IPS DF 6.9 (cell line): ENCODE measurements around the gene GLB1L.
"Not testable (repeated sequence)": the region's sequence is repeated elsewhere in the genome, so short reads cannot be mapped to it uniquely, and the experiment has no call there.

Experiments used
- DNase-seq: peaks from one replicate; pipeline ENCODE4 v3.0.0-alpha.2; 2013; ENCODE audit warnings: low read depth, low spot score
- H3K27ac ChIP-seq: one replicate; pipeline ENCODE4 v1.5.1; 2013; ENCODE audit warnings: low read length, control low read depth
- H3K27me3 ChIP-seq: 2 replicates; pipeline ENCODE4 v1.6.1; 2013; ENCODE audit warnings: mild to moderate bottlenecking, low read length; ENCODE audit not compliant: control insufficient read depth, insufficient read depth
- H3K36me3 ChIP-seq: 2 replicates; pipeline ENCODE4 v1.6.1; 2013; ENCODE audit warnings: low read length; ENCODE audit not compliant: control insufficient read depth, insufficient read depth
- H3K4me1 ChIP-seq: 2 replicates; pipeline ENCODE4 v1.6.1; 2013; ENCODE audit warnings: low read length; ENCODE audit not compliant: control insufficient read depth, insufficient read depth
- H3K4me3 ChIP-seq: 2 replicates; pipeline ENCODE4 v1.5.1; 2013; ENCODE audit warnings: mild to moderate bottlenecking, low read length
- H3K9me3 ChIP-seq: 2 replicates; pipeline ENCODE4 v1.6.1; 2013; ENCODE audit warnings: low read length, inconsistent platforms; ENCODE audit not compliant: control insufficient read depth, insufficient read depth
- WGBS: extraction: QIAGEN DNeasy Blood & Tissue Kit; methylation state at CpG from one replicate; pipeline ENCODE4 v1.1.7; 2013; ENCODE audit warnings: mixed read lengths, missing lambda C conversion rate; ENCODE audit not compliant: insufficient read length, insufficient coverage; 5-methylcytosine and 5-hydroxymethylcytosine counted together

Gene GLB1L

DNA sequence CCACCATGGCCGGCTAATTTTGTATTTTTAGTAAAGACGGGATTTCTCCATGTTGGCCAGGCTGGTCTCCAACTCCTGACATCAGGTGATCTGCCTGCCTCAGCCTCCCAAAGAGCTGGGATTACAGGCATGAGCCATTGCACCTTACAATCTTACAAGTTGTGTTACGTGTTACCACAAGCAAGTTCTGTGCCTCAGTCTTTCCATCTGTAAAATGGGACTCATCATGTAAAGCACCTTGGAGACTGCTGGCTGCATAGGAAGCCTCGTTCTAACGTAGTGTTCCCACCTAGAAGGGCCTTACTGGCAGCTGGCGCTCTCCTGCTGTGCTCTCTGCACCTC is 43.9 kb upstream of the GLB1L start:
- Histone ChIP-seq H3K36me3 (peaks cover 4% of the 10 kb centered on the region), H3K27me3 (no peaks in the 10 kb centered on the region), H3K9me3 (no peaks in the 10 kb centered on the region), H3K4me1 (peaks cover 9% of the 10 kb centered on the region; the same call in 1 of the 2 replicates), H3K4me3 (no peak overlapping the region), H3K27ac (no peak overlapping the region)
- no CpG with 5 or more reads among the region's 6 CpGs for WGBS
- no peak for DNase-seq

DNA sequence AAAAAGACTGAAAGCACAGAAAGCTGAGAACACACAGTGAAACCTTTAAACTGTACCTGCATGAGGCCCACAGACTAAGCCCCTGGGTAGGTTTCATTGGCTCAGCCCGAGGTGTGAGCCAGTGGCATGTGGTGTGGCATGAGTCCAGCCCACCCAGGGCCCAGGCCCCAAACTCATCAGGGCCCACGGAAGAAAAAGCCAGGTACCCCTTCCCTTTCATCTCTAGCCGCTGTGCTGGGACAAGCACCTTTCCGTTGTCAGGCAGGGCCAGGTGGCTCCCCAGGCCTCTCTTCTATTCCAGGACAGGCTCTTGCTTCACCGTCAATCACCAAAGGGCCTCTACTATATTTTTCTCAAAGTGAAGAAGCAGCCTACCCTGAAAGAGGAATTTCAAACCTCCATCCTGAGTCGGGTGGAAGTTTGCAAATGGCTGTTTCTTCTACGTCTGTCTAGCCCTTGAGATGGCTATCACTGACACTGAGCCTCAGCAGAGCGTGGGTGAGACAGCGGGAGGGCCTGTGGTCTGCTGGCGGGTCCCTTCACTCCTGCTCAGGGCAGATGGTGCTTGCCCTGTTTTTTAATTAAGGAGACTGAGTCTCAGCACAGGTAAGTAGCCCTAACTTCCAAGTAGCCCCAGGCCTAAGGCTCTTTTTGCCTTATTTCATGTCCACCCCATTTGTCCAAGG is 42.5 kb upstream of the GLB1L start:
- H3K4me1 ChIP-seq = peaks cover 7% of the 10 kb centered on the region; the same call in 1 of the 2 replicates

DNA sequence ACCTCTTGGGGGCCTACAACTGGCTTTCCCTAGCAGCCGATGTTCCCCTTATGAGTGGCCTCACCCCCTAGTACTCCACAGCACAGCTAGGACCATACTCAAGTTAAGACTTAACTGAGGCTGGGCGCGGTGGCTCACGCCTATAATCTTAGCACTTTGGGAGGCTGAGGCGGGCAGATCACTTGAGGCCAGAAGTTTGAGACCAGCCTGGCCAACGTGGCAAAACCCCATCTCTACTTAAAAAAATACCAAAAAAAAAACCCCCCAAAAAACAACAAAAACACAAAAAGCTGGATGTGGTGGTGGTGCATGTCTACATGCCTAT is 41.8 kb upstream of the GLB1L start:
- not testable (repeated sequence) for H3K27ac ChIP-seq, H3K36me3 ChIP-seq, H3K27me3 ChIP-seq, H3K4me3 ChIP-seq, DNase-seq, H3K4me1 ChIP-seq, H3K9me3 ChIP-seq
- WGBS = no CpG with 5 or more reads among the region's 6 CpGs

More for the DNA sequence above, 42.5 kb upstream of the GLB1L start:
- Histone ChIP-seq H3K27me3 (no peaks in the 10 kb centered on the region), H3K27ac (no peak overlapping the region), H3K36me3 (peaks cover 4% of the 10 kb centered on the region), H3K4me3 (no peak overlapping the region), H3K9me3 (no peaks in the 10 kb centered on the region)
- no peak for DNase-seq
- no CpG with 5 or more reads among the region's 10 CpGs for WGBS

DNA sequence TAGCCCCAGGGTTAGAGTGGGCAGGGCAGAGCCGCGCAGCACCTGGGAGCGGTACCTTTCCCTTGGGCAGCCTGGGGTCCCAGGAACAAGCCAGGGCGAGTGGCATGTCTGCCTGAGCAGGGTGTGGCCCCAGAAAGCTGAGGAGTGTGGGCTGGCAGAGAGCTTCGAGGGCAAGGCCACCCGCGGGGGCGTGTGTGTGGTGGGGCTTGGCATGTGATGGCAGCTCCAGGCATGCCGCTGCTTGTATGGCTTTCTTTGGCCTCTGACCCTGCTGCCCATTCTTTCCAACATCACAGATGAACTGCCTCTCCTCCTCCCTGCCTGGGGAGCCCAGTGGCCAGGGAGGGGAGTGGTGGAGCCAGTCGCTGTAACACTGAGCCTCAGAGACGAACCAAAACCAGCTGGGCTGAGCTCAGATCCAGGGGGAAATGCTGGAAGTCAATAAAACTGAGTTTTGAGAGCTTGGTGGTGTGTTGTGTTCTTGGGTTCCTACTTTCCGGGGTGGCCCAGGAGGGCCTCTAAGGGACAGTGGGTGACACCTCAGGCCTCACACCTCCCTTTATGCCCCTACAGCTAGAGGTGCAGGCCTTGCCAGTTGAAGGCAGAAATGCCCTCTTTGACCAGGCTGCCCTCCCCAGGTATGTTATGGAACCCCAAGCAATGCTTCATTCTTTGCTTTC is 41.3 kb upstream of the GLB1L start:
- no peak for DNase-seq

DNA sequence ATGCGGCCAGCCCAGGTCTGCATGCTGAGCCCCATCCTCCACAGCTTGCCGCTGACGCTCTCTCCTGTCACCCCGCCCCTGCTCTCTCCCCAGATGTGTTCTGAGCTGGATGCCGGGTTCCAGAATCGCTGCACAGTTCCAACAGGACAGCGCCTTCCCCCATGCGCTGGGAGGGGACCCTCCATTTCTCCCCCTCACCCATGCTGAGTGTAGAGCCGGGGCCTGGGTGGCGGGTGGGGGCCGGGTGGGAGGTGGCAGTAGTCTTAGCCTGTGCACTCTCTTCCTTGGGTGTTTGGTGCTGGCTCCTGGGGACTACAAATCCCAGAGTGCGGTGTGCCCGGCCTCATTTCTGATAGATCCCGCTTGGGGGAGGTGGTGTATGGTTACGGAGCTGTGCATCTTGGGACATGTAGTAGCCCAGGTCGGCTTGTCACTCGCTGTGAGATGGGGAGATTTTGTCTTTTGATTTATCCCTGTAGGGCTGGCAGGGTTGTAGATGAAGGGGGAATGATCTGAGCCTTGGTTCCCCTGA is 40.7 kb upstream of the GLB1L start:
- Histone ChIP-seq H3K27ac (no peak overlapping the region), H3K4me1 (peaks cover 7% of the 10 kb centered on the region; the same call in 1 of the 2 replicates), H3K36me3 (peaks cover 4% of the 10 kb centered on the region), H3K27me3 (no peaks in the 10 kb centered on the region), H3K9me3 (no peaks in the 10 kb centered on the region), H3K4me3 (no peak overlapping the region)
- WGBS = no CpG with 5 or more reads among the region's 17 CpGs
- no peak for DNase-seq

More for the DNA sequence above, 41.3 kb upstream of the GLB1L start:
- H3K9me3 ChIP-seq = no peaks in the 10 kb centered on the region
- no peak overlapping the region for H3K27ac ChIP-seq
- H3K36me3 ChIP-seq = peaks cover 4% of the 10 kb centered on the region
- H3K4me1 ChIP-seq = peaks cover 7% of the 10 kb centered on the region; the same call in 1 of the 2 replicates
- H3K4me3 ChIP-seq = no peak overlapping the region
- no CpG with 5 or more reads among the region's 12 CpGs for WGBS
- H3K27me3 ChIP-seq = no peaks in the 10 kb centered on the region

DNA sequence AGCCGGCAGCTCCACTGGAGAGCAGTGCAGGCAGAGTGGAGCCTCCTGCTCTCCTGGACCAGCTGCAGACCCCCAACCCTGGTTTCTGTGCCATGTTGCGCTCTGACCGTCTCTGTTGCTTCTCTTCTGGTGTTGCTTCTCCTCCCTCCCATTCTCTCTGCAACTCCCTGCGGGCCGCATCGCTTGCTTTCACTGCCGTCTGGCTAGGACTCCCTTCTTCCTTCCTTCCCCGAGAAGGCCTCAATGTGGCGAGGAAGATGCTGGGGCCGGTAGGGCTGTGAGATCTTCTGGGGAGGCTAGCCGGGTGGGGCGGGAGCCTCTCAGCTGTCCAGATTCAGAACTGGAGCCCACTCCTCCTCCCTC is 40.1 kb upstream of the GLB1L start:
- Histone ChIP-seq H3K27ac (no peak overlapping the region), H3K4me1 (peaks cover 7% of the 10 kb centered on the region; the same call in 1 of the 2 replicates), H3K36me3 (peaks cover 4% of the 10 kb centered on the region), H3K4me3 (no peak overlapping the region), H3K9me3 (no peaks in the 10 kb centered on the region), H3K27me3 (no peaks in the 10 kb centered on the region)
- WGBS = no CpG with 5 or more reads among the region's 12 CpGs
- DNase-seq = no peak

DNA sequence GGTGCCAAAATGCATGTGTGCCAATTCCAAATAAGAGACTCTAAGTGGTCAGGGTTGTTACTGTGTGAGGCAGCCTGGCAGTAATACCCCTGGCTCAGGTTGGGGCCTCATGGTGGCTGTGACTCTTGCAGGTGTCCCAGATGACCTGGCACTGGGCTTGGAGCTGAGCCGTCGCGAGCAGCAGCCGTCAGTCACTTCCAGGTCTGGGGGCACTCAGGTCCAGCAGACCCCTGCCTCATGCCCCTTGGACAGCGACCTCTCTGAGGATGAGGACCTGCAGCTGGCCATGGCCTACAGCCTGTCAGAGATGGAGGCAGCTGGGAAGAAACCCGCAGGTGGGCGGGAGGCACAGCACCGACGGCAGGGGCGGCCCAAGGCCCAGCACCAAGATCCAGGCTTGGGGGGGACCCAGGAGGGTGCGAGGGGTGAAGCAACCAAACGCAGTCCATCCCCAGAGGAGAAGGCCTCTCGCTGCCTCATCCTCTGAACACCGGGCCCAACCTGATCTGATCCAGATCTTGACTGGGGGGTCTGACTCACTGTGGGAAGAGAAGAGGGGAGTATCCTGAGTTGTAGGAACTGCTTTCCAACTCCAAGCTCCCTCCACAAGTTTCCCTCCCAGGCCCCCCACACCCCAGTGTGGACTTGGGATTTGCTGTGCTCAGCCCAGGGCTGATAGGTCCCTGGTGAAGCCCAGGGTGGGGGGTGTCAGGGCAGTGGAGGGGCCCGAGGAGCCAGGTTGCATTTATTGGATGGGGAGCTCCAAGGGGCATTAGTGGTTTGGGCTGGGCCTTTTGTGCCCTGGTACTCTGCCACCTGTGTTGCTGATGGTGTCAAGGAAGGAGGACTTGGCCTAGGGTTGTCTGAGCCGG is 39.5 kb upstream of the GLB1L start:
- no peak overlapping the region for H3K27ac ChIP-seq
- H3K9me3 ChIP-seq = no peaks in the 10 kb centered on the region
- H3K4me1 ChIP-seq = peaks cover 7% of the 10 kb centered on the region
- no peak for DNase-seq
- no peak overlapping the region for H3K4me3 ChIP-seq
- WGBS = no CpG with 5 or more reads among the region's 16 CpGs
- H3K36me3 ChIP-seq = peaks cover 4% of the 10 kb centered on the region; the same call in 1 of the 2 replicates
- no peaks in the 10 kb centered on the region for H3K27me3 ChIP-seq

DNA sequence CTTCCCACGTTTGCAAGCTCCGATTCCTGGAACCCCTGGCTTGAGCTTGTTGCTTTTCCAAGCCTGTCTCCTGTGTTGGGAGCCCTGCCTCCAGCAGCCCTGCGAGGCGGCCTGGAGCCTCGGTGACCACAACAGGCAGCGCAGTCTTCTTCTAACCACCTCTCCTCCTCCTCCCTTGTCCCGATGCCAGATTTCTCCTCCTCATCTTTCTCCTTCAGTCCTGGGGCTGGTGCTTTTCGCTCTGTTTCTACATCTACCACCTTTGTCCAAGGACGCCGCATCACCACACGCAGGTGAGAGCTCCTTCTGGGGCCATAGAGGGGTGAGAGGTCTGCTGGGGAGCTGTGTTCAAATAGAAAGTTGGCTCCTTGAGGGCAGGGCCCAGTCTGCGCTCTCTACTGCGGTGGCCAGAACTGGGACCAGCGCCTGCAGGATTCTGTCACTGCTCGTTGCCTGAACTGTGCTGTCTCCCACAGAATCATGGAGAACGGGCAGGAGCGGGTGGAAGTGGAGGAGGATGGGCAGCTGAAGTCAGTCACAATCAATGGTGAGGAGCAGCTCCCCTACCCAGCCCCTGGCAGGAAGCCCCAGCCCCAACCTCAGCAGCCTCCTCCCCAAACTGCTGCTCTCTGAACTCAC is 37.8 kb upstream of the GLB1L start:
- no peaks in the 10 kb centered on the region for H3K27me3 ChIP-seq
- H3K4me3 ChIP-seq = no peak overlapping the region
- WGBS = no CpG with 5 or more reads among the region's 17 CpGs
- DNase-seq = no peak
- H3K36me3 ChIP-seq = peaks cover 4% of the 10 kb centered on the region; the same call in 1 of the 2 replicates
- peaks cover 11% of the 10 kb centered on the region for H3K4me1 ChIP-seq
- H3K27ac ChIP-seq = no peak overlapping the region
- H3K9me3 ChIP-seq = no peaks in the 10 kb centered on the region

DNA sequence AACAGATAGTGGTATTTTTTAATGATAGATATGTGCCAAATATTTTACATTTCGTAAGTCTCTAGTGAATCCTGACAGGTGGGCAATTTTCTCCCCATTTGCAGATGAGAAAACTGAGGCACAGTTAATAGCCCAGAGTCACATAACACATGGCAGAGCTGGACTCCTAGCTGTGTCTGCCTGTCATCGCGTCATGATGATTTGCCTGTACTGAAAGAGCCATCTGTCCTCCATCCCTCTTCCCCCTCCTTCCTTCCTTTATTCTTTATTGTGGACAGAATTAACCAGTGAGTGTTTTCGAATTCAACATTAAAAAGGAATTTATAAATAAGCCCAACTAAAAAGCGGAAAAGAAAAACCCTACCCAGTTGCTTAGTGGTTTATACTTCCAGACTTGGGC is 37.1 kb upstream of the GLB1L start:
- Histone ChIP-seq H3K9me3 (no peaks in the 10 kb centered on the region), H3K4me1 (peaks cover 14% of the 10 kb centered on the region)
- WGBS = no CpG with 5 or more reads among the region's 5 CpGs

DNA sequence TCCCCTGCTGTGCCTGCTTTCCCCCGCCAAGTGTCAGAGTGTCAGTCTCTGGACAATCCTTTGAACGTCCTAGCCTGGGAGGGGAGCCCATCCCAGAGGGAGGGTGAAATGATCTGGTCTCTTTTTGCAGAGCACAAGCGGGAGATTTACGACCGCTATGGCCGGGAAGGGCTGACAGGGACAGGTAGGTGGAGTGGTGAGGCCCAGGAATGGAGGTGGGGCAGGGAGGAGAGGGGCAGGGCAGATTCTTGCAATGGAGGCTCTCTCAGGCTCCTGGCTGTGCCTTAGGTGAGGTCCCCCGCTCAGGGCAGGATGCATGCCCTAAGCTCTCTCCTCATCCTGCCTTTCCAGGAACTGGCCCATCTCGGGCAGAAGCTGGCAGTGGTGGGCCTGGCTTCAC is 36.3 kb upstream of the GLB1L start:
- H3K4me3 ChIP-seq = no peak overlapping the region
- no peak overlapping the region for H3K27ac ChIP-seq
- H3K36me3 ChIP-seq = peaks cover 4% of the 10 kb centered on the region; the same call in 1 of the 2 replicates
- H3K9me3 ChIP-seq = no peaks in the 10 kb centered on the region
- DNase-seq = no peak
- H3K27me3 ChIP-seq = no peaks in the 10 kb centered on the region
- WGBS = no CpG with 5 or more reads among the region's 8 CpGs
- H3K4me1 ChIP-seq = peaks cover 11% of the 10 kb centered on the region

More for the DNA sequence above, 37.1 kb upstream of the GLB1L start:
- H3K27me3 ChIP-seq = no peaks in the 10 kb centered on the region
- H3K27ac ChIP-seq = no peak overlapping the region
- peaks cover 4% of the 10 kb centered on the region; the same call in 1 of the 2 replicates for H3K36me3 ChIP-seq
- no peak for DNase-seq
- H3K4me3 ChIP-seq = no peak overlapping the region
